AG09309 (cell line): ENCODE results near the gene H6PD.

ENCODE experiments used
- DNase-seq: peaks from one replicate; pipeline ENCODE4 v3.0.0-alpha.2; 2010; ENCODE audit warnings: low read depth
- H3K4me3 ChIP-seq: 2 replicates; pipeline ENCODE4 v1.5.1; 2011; ENCODE audit warnings: mild to moderate bottlenecking, low read depth, low read length, moderate library complexity; ENCODE audit not compliant: control insufficient read depth
- CTCF ChIP-seq: IDR thresholded peaks from 2 replicates; pipeline ENCODE4 v1.5.1; 2011; ENCODE audit warnings: mild to moderate bottlenecking, low read depth, low read length, inconsistent platforms; ENCODE audit not compliant: insufficient read depth, control insufficient read depth; ENCODE audit errors: missing control alignments

H6PD gene

GRCh38 chr1:9245661-9246060 lies 11.1 kb downstream of the H6PD start:
- no peak for TF ChIP-seq CTCF
- no peak overlapping the region for H3K4me3 ChIP-seq
- no peak for DNase-seq

- no peak for TF ChIP-seq CTCF
- DNase-seq, result no peak
- H3K4me3 ChIP-seq, result no peak overlapping the region
Measured at GRCh38 chr1:9246215-9246614, 11.6 kb downstream of the H6PD start.

GRCh38 chr1:9246841-9247785 lies 12.5 kb downstream of the H6PD start:
- no peak for TF ChIP-seq CTCF
- DNase-seq, result no peak
- no peak overlapping the region for H3K4me3 ChIP-seq

- no peak for DNase-seq
- no peak overlapping the region for H3K4me3 ChIP-seq
- TF ChIP-seq CTCF, result no peak
Measured at GRCh38 chr1:9247894-9248293, 13.3 kb downstream of the H6PD start.

- no peak for TF ChIP-seq CTCF
- DNase-seq, result no peak
- no peak overlapping the region for H3K4me3 ChIP-seq
Measured at GRCh38 chr1:9248341-9249262, 14.0 kb downstream of the H6PD start.

GRCh38 chr1:9249263-9249533 lies 14.6 kb downstream of the H6PD start:
- H3K4me3 ChIP-seq, result no peak overlapping the region
- no peak for TF ChIP-seq CTCF
- no peak for DNase-seq
